Colonic mucosa (tissue), 4 donors: Measurements from ENCODE around the gene RAET1G. TPM values are rescaled to one million over a fixed set of nuclear protein-coding genes. Genes with fewer than 3 reads are reported as not detected.
"Not testable (repeated sequence)": the region's sequence is repeated elsewhere in the genome, so short reads cannot be mapped to it uniquely, and the experiment has no call there.

Experiments used
- DNase-seq: peaks from one replicate; pipeline ENCODE4 v3.0.0-alpha.2; 2020
- H3K27ac ChIP-seq: fragments of 200-600 bp; one replicate; pipeline ENCODE4 v1.8.0; 2021
- H3K27me3 ChIP-seq: fragments of 200-600 bp; one replicate; pipeline ENCODE4 v1.8.0; 2021
- H3K36me3 ChIP-seq: fragments of 200-600 bp; one replicate; pipeline ENCODE4 v1.8.0; 2021
- H3K4me1 ChIP-seq: fragments of 200-600 bp; one replicate; pipeline ENCODE4 v1.8.0; 2021; ENCODE audit warnings: mild to moderate bottlenecking
- H3K4me3 ChIP-seq: fragments of 200-600 bp; one replicate; pipeline ENCODE4 v1.8.0; 2021
- H3K9ac ChIP-seq, 2 donors: one replicate each; pipeline ENCODE4 v1.7.0; 2013; ENCODE audit warnings: control low read depth in 2 of 2, low read depth in 2 of 2, low read length in 2 of 2
- H3K9me3 ChIP-seq: fragments of 200-600 bp; one replicate; pipeline ENCODE4 v1.8.0; 2021
- intact Hi-C: fragments of 100-400 bp; cut with DNase I; formaldehyde crosslinking; loops from one replicate; pipeline ENCODE4 v1.14.1; 2022
- total RNA-seq, 2 donors: library from RNA; stranded (reverse); fragmentation: NEBNext Ultra II Directional in 1 of 2; extraction: Animal tissue kit (Norgen Biotek cat#: 25700) in 1 of 2; gene quantifications; one replicate each; pipeline ENCODE4 v1.2.1, GENCODE V29; 2021
- TF ChIP-seq, protein P1 (sequence below): fragments of 200-600 bp; IDR thresholded peaks from one replicate; pipeline ENCODE4 v1.8.0; 2022; ENCODE audit warnings: antibody characterized with exemption, mild to moderate bottlenecking
- donor health status: healthy.
- donor health status: DM: no; HTN: no; CAD: no.
- donor health status: DM: no; HTN: no; CAD: no.

The RAET1G gene
- total RNA-seq, 2 donors from 2014 or later, result 0.27 TPM; not detected in 1

DNA sequence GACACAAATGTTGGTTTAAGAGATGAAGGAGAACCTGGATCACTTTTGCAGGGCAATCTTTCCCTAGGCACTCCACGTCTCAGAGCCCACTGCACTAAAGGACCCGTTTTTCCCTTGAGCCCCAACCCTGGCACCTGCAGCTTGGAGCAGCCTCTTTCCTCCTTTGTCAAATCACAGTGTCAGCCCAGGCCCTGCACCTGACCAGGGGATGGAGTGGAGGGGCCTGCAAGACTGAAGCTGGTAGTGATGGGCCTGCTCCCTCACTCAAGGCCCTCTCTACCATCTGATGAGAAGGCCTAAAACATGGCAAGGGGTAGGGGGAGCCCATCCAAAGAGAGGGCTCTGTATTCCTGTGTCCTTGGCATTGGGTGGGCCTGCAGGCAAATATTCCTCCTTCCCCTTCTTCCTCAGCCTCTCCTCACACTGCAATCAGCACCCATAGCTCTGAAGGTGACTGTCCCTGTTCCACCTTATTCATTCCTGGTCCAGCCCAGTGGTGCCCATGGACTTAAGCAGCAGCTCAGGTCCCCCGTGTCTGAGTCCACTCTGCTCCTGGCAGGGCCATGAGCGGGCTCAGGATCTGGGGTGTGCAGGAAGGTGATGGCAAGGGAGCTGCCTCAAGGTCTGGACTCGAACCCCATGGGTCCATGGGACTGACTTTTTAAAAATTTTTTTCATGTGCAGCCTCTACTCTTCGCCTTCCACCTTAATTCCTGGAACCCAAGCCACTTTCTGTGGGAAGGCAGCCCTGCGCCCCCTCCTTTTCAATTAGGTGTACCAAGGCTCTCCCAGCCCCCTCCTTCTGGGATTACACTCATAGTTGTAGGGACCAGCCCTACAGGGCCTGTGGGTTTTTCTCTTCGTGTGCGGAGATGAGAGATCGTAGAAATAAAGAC, 6.7 kb downstream of the RAET1G start:
- TF ChIP-seq, protein P1, sequence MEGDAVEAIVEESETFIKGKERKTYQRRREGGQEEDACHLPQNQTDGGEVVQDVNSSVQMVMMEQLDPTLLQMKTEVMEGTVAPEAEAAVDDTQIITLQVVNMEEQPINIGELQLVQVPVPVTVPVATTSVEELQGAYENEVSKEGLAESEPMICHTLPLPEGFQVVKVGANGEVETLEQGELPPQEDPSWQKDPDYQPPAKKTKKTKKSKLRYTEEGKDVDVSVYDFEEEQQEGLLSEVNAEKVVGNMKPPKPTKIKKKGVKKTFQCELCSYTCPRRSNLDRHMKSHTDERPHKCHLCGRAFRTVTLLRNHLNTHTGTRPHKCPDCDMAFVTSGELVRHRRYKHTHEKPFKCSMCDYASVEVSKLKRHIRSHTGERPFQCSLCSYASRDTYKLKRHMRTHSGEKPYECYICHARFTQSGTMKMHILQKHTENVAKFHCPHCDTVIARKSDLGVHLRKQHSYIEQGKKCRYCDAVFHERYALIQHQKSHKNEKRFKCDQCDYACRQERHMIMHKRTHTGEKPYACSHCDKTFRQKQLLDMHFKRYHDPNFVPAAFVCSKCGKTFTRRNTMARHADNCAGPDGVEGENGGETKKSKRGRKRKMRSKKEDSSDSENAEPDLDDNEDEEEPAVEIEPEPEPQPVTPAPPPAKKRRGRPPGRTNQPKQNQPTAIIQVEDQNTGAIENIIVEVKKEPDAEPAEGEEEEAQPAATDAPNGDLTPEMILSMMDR, result no peak
- H3K4me3 ChIP-seq, result no peak overlapping the region
- DNase-seq, result no peak
- H3K27ac ChIP-seq, result no peak overlapping the region
- H3K4me1 ChIP-seq, result no peaks in the 10 kb centered on the region
- no peak overlapping the region for H3K9ac ChIP-seq
- no peaks in the 10 kb centered on the region for H3K27me3 ChIP-seq
- H3K9me3 ChIP-seq, result no peaks in the 10 kb centered on the region
- intact Hi-C loops, result no loop called here
- H3K36me3 ChIP-seq, result no peaks in the 10 kb centered on the region

DNA sequence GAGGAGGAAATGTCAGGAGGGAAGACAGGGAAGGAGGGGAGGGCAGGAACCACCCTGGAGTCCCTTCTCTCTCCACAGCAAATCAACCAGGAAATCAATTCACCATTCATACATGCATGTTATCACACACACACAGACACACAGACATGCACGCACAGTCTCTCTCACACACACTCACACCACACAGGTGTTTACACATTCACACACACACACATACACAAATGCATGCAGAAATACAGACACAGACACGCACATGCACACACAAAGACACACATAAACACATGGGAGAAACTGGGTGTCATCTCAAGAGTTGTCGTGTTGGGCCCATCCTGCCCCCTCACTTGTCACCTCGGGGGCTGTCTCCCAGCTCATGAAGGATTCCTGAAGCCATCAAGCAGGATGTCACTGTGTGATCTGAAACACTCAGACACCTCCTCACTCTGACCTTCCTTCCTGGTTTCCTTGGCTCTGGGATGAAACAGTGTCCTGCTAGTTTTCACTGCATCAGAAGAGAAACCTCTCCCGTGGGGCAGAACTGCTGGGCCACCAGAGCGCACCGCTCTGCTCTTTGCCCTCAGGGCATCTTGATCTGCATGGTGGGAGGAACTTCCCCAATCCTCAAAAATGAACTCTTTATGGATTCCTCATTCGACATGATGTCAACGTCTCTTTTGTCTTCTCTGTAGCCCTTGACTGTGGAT, 9.2 kb downstream of the RAET1G start:
- DNase-seq, result no peak
- H3K4me1 ChIP-seq, result no peaks in the 10 kb centered on the region
- no peaks in the 10 kb centered on the region for H3K27me3 ChIP-seq
- no peak overlapping the region for H3K27ac ChIP-seq
- intact Hi-C loops, result no loop called here
- H3K9ac ChIP-seq, result no peak overlapping the region
- H3K36me3 ChIP-seq, result no peaks in the 10 kb centered on the region
- H3K9me3 ChIP-seq, result no peaks in the 10 kb centered on the region
- TF ChIP-seq, protein P1, result no peak
- H3K4me3 ChIP-seq, result no peak overlapping the region

DNA sequence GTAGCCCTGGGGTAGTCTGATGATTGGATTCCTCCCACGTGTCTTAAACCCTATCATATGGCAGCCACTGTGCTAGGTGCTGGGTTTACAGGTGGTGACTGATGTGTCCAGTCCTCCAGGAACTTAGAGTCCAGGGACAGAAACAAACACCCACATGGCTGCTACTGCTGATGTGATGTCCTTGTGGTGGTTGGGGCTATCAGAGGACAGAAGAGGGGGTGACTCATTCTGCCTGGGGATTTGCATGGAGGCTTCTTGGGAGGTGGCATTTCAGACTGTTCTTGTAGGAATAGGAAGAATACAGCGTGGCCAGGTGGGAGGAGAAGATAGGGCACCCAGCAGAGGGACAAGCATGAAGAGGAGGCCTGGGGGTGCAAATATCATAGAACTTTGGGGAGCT, 9.8 kb downstream of the RAET1G start:
- Histone ChIP-seq H3K9me3 (no peaks in the 10 kb centered on the region), H3K4me3 (no peak overlapping the region), H3K27ac (no peak overlapping the region), H3K27me3 (no peaks in the 10 kb centered on the region), H3K4me1 (no peaks in the 10 kb centered on the region), H3K9ac (no peak overlapping the region), H3K36me3 (no peaks in the 10 kb centered on the region)
- TF ChIP-seq, protein P1, result no peak
- no peak for DNase-seq
- intact Hi-C loops, result no loop called here

DNA sequence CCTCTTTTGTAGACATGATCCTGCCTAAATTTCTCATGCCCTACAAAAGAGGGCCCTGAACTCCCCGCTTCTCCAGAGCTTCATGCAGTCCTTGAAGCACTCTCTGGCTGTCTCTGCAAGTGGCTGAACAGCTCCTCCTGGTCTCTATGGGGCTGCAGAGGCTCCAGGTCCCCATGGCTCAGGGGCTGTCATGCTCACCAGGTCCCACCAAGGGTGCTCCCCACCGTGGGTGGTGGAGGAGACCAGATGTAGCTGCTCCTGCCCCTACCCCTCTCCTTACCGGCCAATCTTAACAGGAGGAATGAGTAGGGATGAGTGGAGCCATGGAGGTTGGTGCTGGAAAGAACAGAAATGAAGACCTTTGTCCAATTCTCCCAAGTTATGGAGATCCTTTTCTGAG, 10.2 kb downstream of the RAET1G start:
- not testable (repeated sequence) for H3K9ac ChIP-seq

DNA sequence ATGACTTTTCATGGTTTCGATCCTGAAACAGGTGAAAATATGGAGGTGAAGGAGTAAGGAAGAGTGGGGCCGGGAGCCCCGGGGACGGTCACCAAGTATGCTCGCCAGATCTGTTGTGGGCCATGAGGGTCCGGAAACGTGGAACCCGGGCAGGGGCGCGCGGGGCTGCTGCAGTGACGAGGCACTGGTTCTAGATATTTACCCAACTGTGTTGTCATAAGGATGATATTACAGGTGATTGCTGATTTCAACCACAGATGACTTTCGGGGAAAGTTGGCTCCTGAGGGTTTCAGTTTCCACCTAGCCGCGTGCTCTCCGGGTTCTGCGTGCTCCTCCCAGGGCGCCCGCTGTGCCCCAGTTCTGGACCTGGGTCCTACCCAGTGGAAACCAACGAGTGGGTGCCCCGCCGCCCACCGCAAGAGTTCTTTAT, 12.2 kb downstream of the RAET1G start:
- TF ChIP-seq, protein P1, result no peak
- intact Hi-C loops, result no loop called here
- no peak overlapping the region for H3K27ac ChIP-seq
- no peak for DNase-seq
- no peak overlapping the region for H3K9ac ChIP-seq
- no peaks in the 10 kb centered on the region for H3K4me1 ChIP-seq
- no peaks in the 10 kb centered on the region for H3K27me3 ChIP-seq
- H3K36me3 ChIP-seq, result no peaks in the 10 kb centered on the region
- H3K9me3 ChIP-seq, result no peaks in the 10 kb centered on the region
- no peak overlapping the region for H3K4me3 ChIP-seq

More for the DNA sequence above, 10.2 kb downstream of the RAET1G start:
- DNase-seq, H3K4me1 ChIP-seq, H3K27me3 ChIP-seq, H3K4me3 ChIP-seq, H3K27ac ChIP-seq, intact Hi-C loops, H3K36me3 ChIP-seq, H3K9me3 ChIP-seq: not testable (repeated sequence)
